Measurements from ENCODE around the gene ZNF385C.

DNA sequence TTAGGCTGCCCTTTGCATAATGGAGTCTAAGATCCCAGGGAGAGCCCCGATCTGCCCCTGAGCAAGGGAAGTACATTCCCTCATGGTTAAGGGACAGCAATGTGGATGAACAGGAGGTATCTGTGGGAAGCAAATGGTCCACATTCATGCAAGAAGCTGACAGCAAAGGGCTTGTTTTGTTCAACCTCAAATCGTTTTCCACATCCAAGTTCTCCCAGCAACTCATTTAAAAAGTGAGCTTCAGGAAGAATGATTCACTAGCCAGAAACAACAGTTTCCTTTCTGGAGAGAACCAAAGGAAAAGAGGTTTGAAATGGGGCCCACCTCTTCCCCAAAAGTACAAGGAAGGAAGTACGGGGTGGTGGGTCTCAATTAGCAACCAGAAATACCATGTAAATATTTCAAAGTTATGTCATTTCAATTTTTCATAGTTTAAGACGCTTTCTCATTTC is 33.7 kb upstream of the ZNF385C start:
- TF ChIP-seq, protein P1, sequence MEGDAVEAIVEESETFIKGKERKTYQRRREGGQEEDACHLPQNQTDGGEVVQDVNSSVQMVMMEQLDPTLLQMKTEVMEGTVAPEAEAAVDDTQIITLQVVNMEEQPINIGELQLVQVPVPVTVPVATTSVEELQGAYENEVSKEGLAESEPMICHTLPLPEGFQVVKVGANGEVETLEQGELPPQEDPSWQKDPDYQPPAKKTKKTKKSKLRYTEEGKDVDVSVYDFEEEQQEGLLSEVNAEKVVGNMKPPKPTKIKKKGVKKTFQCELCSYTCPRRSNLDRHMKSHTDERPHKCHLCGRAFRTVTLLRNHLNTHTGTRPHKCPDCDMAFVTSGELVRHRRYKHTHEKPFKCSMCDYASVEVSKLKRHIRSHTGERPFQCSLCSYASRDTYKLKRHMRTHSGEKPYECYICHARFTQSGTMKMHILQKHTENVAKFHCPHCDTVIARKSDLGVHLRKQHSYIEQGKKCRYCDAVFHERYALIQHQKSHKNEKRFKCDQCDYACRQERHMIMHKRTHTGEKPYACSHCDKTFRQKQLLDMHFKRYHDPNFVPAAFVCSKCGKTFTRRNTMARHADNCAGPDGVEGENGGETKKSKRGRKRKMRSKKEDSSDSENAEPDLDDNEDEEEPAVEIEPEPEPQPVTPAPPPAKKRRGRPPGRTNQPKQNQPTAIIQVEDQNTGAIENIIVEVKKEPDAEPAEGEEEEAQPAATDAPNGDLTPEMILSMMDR (IDR thresholded peaks at IDR 0.05): no peak
- TF ChIP-seq POLR2A (IDR thresholded peaks at IDR 0.05) (no peak), EP300 (IDR thresholded peaks at IDR 0.05; ENCODE audit: low read depth) (no peak)
